Astrocyte (in vitro differentiated cells and primary cell): ENCODE data around the gene KIRREL3. TPM values are rescaled to one million over a fixed set of nuclear protein-coding genes. Genes with fewer than 3 reads are reported as not detected.

ENCODE experiments used
- DNase-seq: peaks from one replicate; pipeline ENCODE4 v3.0.0-alpha.2; 2010; ENCODE audit warnings: low read depth
- FAIRE-seq: peaks from 2 replicates; lab custom pipeline; 2011; peaks lifted over from hg19 to GRCh38; lab: Jason Lieb, UNC
- H2AFZ ChIP-seq: 2 replicates; pipeline ENCODE4 v1.6.0; 2012; ENCODE audit warnings: low read depth, low read length, inconsistent platforms
- H3K27ac ChIP-seq: 2 replicates; pipeline ENCODE4 v1.5.1; 2011; ENCODE audit warnings: low read depth, low read length, inconsistent platforms
- H3K27me3 ChIP-seq: 2 replicates; pipeline ENCODE4 v1.6.0; 2011; ENCODE audit warnings: low read length, inconsistent platforms; ENCODE audit not compliant: insufficient read depth
- H3K36me3 ChIP-seq: 2 replicates; pipeline ENCODE4 v1.5.1; 2011; ENCODE audit warnings: low read length, inconsistent platforms; ENCODE audit not compliant: insufficient read depth
- H3K4me1 ChIP-seq: 2 replicates; pipeline ENCODE4 v1.5.1; 2011; ENCODE audit warnings: low read length, inconsistent platforms; ENCODE audit not compliant: insufficient read depth
- H3K4me2 ChIP-seq: 2 replicates; pipeline ENCODE4 v1.6.0; 2012; ENCODE audit warnings: low read length, inconsistent platforms
- H3K4me3 ChIP-seq: 2 replicates; pipeline ENCODE4 v1.5.1; 2011; ENCODE audit warnings: low read depth, mild to moderate bottlenecking, low read length, inconsistent platforms; ENCODE audit not compliant: insufficient read depth
- H3K79me2 ChIP-seq: 2 replicates; pipeline ENCODE4 v1.6.0; 2012; ENCODE audit warnings: mild to moderate bottlenecking, low read length, inconsistent platforms; ENCODE audit not compliant: insufficient read depth
- H3K9ac ChIP-seq: 2 replicates; pipeline ENCODE4 v1.6.0; 2012; ENCODE audit warnings: mild to moderate bottlenecking, low read length, inconsistent platforms
- H3K9me3 ChIP-seq: 2 replicates; pipeline ENCODE4 v1.5.1; 2012; ENCODE audit warnings: low read depth, mild to moderate bottlenecking, low read length, inconsistent platforms; ENCODE audit not compliant: insufficient read depth
- H4K20me1 ChIP-seq: 2 replicates; pipeline ENCODE4 v1.6.0; 2012; ENCODE audit warnings: low read length, inconsistent platforms; ENCODE audit not compliant: insufficient read depth
- H3K27ac Mint-ChIP-seq: one replicate; pipeline ENCODE4 v1.8.0; 2021; ENCODE audit warnings: mild to moderate bottlenecking, mixed read lengths; ENCODE audit not compliant: unreplicated experiment
- H3K27me3 Mint-ChIP-seq: one replicate; pipeline ENCODE4 v1.8.0; 2021; ENCODE audit warnings: low read depth, mixed read lengths; ENCODE audit not compliant: unreplicated experiment
- H3K36me3 Mint-ChIP-seq: one replicate; pipeline ENCODE4 v1.8.0; 2021; ENCODE audit warnings: low read depth, mixed read lengths; ENCODE audit not compliant: unreplicated experiment
- H3K4me1 Mint-ChIP-seq: one replicate; pipeline ENCODE4 v1.8.0; 2021; ENCODE audit warnings: low read depth, mixed read lengths; ENCODE audit not compliant: unreplicated experiment
- H3K4me3 Mint-ChIP-seq: one replicate; pipeline ENCODE4 v1.8.0; 2021; ENCODE audit warnings: mild to moderate bottlenecking, moderate library complexity, mixed read lengths; ENCODE audit not compliant: unreplicated experiment
- H3K9me3 Mint-ChIP-seq: one replicate; pipeline ENCODE4 v1.8.0; 2021; ENCODE audit warnings: mild to moderate bottlenecking, mixed read lengths; ENCODE audit not compliant: unreplicated experiment
- EZH2 ChIP-seq: IDR thresholded peaks from 2 replicates; pipeline ENCODE4 v1.6.1; 2012; ENCODE audit warnings: mild to moderate bottlenecking, low read length, inconsistent platforms; ENCODE audit not compliant: insufficient read depth
- total RNA-seq: library from RNA; stranded (reverse); gene quantifications from 2 replicates; pipeline ENCODE4 v1.2.1, GENCODE V29; 2021
- TF ChIP-seq, protein P1 (sequence below): IDR thresholded peaks from 2 replicates; pipeline ENCODE4 v1.5.1; 2011; ENCODE audit warnings: low read depth, mild to moderate bottlenecking, inconsistent platforms, low read length, moderate library complexity; ENCODE audit not compliant: insufficient read depth

Gene KIRREL3
- total RNA-seq, 1 donor from 2014 or later: 0.91 TPM

DNA sequence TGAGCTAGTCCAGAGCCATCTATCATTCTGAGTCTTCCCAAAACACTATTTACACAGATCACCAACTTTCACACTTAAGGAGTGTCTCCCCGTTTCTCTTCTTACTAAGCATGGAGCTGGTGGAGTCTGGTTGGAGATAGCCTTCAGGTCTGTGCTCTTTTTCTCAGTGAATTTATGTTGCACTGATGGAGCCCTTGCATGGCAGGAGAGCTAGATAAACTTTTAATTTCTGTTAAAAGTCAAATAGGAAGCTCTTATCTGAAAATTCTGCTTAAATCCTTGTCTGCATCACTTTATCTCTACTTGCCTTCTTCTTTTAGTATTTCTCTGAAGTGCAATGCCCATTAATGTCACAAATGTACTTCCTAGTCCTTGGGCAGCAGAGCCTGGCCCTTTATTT is 581.7 kb downstream of the KIRREL3 start:
- H2AFZ ChIP-seq: no peak overlapping the region
- no peak overlapping the region for H3K9ac ChIP-seq
- no peak overlapping the region for H3K27ac ChIP-seq
- H3K4me3 ChIP-seq: no peak overlapping the region
- Mint-ChIP-seq H3K27ac (no peak overlapping the region), H3K4me1 (peaks cover 5% of the 10 kb centered on the region), H3K27me3 (peaks cover 3% of the 10 kb centered on the region), H3K4me3 (no peak overlapping the region), H3K36me3 (peaks cover 14% of the 10 kb centered on the region), H3K9me3 (no peaks in the 10 kb centered on the region)
- no peak for FAIRE-seq
- TF ChIP-seq, protein P1, sequence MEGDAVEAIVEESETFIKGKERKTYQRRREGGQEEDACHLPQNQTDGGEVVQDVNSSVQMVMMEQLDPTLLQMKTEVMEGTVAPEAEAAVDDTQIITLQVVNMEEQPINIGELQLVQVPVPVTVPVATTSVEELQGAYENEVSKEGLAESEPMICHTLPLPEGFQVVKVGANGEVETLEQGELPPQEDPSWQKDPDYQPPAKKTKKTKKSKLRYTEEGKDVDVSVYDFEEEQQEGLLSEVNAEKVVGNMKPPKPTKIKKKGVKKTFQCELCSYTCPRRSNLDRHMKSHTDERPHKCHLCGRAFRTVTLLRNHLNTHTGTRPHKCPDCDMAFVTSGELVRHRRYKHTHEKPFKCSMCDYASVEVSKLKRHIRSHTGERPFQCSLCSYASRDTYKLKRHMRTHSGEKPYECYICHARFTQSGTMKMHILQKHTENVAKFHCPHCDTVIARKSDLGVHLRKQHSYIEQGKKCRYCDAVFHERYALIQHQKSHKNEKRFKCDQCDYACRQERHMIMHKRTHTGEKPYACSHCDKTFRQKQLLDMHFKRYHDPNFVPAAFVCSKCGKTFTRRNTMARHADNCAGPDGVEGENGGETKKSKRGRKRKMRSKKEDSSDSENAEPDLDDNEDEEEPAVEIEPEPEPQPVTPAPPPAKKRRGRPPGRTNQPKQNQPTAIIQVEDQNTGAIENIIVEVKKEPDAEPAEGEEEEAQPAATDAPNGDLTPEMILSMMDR: no peak
- no peak for TF ChIP-seq EZH2
- no peaks in the 10 kb centered on the region for H4K20me1 ChIP-seq
- H3K4me1 ChIP-seq: peaks cover 5% of the 10 kb centered on the region
- H3K36me3 ChIP-seq: no peaks in the 10 kb centered on the region
- no peak overlapping the region for H3K4me2 ChIP-seq
- no peaks in the 10 kb centered on the region for H3K9me3 ChIP-seq
- no peak for DNase-seq
- H3K79me2 ChIP-seq: no peaks in the 10 kb centered on the region
- no peaks in the 10 kb centered on the region for H3K27me3 ChIP-seq

DNA sequence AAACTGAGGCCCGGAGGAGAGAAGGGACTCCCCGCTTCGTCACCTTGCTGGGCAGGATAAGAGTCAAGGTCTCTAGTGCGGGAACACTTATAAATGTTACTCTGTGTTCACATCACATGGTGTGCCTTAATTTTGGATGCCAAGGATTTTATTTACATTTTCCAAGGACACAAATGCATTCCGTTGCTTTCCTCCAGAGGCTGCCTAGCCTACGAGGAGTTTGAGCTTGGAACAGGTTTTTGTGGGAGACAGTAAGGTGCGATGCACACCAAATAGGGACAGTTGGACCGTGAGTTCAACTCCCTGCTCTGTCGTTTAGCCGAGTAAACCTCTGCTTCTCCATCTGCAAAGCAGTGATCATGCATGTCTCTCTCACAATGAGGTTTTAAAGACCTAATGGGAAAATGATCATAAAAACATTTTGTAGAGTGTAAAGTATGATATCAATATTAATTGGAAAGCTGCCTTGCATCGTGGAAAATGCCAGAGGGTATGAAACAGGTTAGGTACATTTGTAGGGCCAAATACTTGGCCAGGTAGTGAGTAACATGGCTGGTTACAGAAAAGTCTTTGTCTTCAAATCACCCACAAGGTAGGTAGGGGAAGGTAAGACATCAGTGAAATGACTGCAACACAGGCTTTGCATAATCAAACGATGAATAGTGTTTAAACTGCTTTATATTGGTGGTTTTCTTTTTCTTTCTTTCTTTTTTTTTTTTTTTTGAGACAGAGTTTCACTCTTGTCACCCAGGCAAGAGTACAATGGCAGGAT is 583.3 kb downstream of the KIRREL3 start:
- Mint-ChIP-seq H3K27ac (no peak overlapping the region), H3K9me3 (no peaks in the 10 kb centered on the region), H3K27me3 (peaks cover 3% of the 10 kb centered on the region), H3K4me1 (peaks cover 5% of the 10 kb centered on the region), H3K36me3 (peaks cover 9% of the 10 kb centered on the region), H3K4me3 (no peak overlapping the region)
- peak overlapping the region; percentile 53 for H3K4me3 ChIP-seq
- H3K4me1 ChIP-seq: peaks cover 5% of the 10 kb centered on the region
- no peaks in the 10 kb centered on the region for H3K9me3 ChIP-seq
- no peaks in the 10 kb centered on the region for H3K27me3 ChIP-seq
- H3K27ac ChIP-seq: no peak overlapping the region
- no peaks in the 10 kb centered on the region for H4K20me1 ChIP-seq
- no peaks in the 10 kb centered on the region for H3K36me3 ChIP-seq
- peak overlapping the region; percentile 86 for H3K4me2 ChIP-seq
- no peak for DNase-seq
- no peak for FAIRE-seq
- no peak for TF ChIP-seq EZH2
- TF ChIP-seq, protein P1: no peak
- H2AFZ ChIP-seq: peak overlapping the region; percentile 91
- peak overlapping the region; percentile 74 for H3K9ac ChIP-seq
- H3K79me2 ChIP-seq: no peaks in the 10 kb centered on the region

DNA sequence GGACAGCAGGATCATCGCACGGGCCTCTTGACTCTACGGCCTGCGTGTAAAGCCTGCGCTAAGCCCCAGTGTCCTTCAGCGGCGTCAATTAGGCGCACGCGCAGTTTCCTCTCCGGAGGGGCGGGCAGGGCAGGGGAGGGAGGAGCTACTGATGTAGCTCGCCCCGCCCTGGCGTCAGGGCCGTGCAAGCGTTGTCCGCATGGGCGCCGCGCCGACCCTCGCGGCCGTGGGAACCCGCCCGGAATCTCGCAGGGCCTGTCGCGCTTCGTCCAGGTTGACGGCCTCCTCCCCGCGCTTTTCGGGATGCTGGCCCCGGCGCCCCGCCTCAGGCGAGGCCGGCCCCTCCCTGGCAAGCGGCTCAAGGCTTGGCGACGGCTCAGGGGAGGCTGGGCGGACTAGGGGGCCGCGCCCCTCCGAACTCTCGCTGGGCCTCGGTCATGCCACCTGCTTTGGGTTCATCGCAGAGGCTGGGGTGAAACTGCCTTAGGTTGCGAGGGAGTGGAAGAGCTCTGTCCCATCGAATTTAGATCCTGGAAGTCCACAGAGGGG is 584.0 kb downstream of the KIRREL3 start:
- FAIRE-seq (no peak), DNase-seq (peak; percentile 63)
- Histone ChIP-seq H3K27ac (peak overlapping the region; percentile 10), H2AFZ (peak overlapping the region; percentile 91), H4K20me1 (no peaks in the 10 kb centered on the region), H3K27me3 (no peaks in the 10 kb centered on the region), H3K9ac (peak overlapping the region; percentile 74), H3K79me2 (no peaks in the 10 kb centered on the region), H3K36me3 (no peaks in the 10 kb centered on the region), H3K4me1 (peaks cover 5% of the 10 kb centered on the region), H3K9me3 (no peaks in the 10 kb centered on the region), H3K4me2 (peak overlapping the region; percentile 86), H3K4me3 (peak overlapping the region; percentile 53)
- Mint-ChIP-seq H3K27me3 (peaks cover 3% of the 10 kb centered on the region), H3K4me3 (no peak overlapping the region), H3K27ac (no peak overlapping the region), H3K9me3 (no peaks in the 10 kb centered on the region), H3K4me1 (peaks cover 5% of the 10 kb centered on the region), H3K36me3 (peaks cover 9% of the 10 kb centered on the region)
- TF ChIP-seq EZH2: no peak
- TF ChIP-seq, protein P1: no peak
